NCI-H1105 treated with DMSO at 0.1 percent for 48 hours (cell line): Measurements from ENCODE around the gene PTPA.

Experiments used
- DNase-seq: peaks from one replicate; lab custom pipeline; 2025; lab: John Stamatoyannopoulos, UW

Gene PTPA

GRCh38 chr9:129138476-129139232 is 27.4 kb downstream of the PTPA start:
- DNase-seq = no peak

- peak; percentile 75 for DNase-seq
Observed at GRCh38 chr9:129139233-129139992, 28.2 kb downstream of the PTPA start.

- peak; percentile 90 for DNase-seq
Observed at GRCh38 chr9:129139993-129140396, 28.8 kb downstream of the PTPA start.

- DNase-seq = peak; percentile 16
Observed at GRCh38 chr9:129140397-129141065, 29.3 kb downstream of the PTPA start.

GRCh38 chr9:129141066-129142041 is 30.1 kb downstream of the PTPA start:
- DNase-seq = no peak

GRCh38 chr9:129142138-129142935 is 31.1 kb downstream of the PTPA start:
- no peak for DNase-seq

GRCh38 chr9:129143031-129143927 is 32.1 kb downstream of the PTPA start:
- DNase-seq = peak; percentile 27

GRCh38 chr9:129145316-129145715 is 34.1 kb downstream of the PTPA start:
- DNase-seq = no peak

- no peak for DNase-seq
Observed at GRCh38 chr9:129145841-129146292, 34.7 kb downstream of the PTPA start.

- no peak for DNase-seq
Observed at GRCh38 chr9:129146441-129146941, 35.3 kb downstream of the PTPA start.

GRCh38 chr9:129148463-129149204 is 37.4 kb downstream of the PTPA start:
- DNase-seq = no peak

- no peak for DNase-seq
Observed at GRCh38 chr9:129149442-129149841, 38.2 kb downstream of the PTPA start.

GRCh38 chr9:129150122-129150521 is 38.9 kb downstream of the PTPA start:
- no peak for DNase-seq

GRCh38 chr9:129150672-129151211 is 39.5 kb downstream of the PTPA start:
- DNase-seq = no peak

GRCh38 chr9:129151469-129151868 is 40.3 kb downstream of the PTPA start:
- DNase-seq = no peak

GRCh38 chr9:129154866-129155477 is 43.8 kb downstream of the PTPA start:
- DNase-seq = no peak

GRCh38 chr9:129156163-129156562 is 44.9 kb downstream of the PTPA start:
- no peak for DNase-seq
